Body of pancreas (tissue), 4 donors: Measurements from ENCODE around the gene BBIP1.

Source experiments
- CTCF ChIP-seq, 7 experiments: fragments of 450-650 bp in 4 of 7; fragments of 200-600 bp in 3 of 7; sonication (generic) in 3 of 7; IDR thresholded peaks; one replicate each; pipeline ENCODE4 v1.5.1; 2016 to 2019; ENCODE audit warnings: antibody characterized with exemption in 7 of 7
- POLR2A ChIP-seq, 3 donors: fragments of 450-650 bp; IDR thresholded peaks; one replicate each; pipeline ENCODE4 v1.6.1; 2016; ENCODE audit warnings: antibody characterized with exemption in 3 of 3, mild to moderate bottlenecking in 2 of 3

DNA sequence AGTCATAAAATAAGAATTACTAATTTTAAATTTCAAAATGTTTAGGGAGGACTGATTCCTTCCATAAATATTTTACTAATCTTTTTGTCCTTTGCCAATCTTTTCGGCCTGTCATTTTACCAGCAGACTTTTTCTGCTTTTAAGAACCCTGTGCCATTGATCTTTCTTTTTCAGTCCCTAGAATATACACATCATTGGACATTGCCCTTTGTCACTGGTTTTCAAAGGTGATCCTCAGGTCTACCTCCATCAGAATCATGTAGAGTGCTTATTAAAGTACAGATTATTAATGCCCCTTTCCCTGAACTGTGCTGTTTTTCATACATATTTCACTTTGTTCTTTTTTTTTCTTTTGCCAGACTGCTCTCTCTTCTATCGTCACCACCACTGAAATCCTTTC lies 44.2 kb upstream of the BBIP1 start:
- TF ChIP-seq CTCF (IDR thresholded peaks at IDR 0.05) (no peak), POLR2A (IDR thresholded peaks at IDR 0.05) (no peak)
